Measurements from ENCODE around the gene PLEKHN1.
"Not testable (repeated sequence)": the region's sequence is repeated elsewhere in the genome, so short reads cannot be mapped to it uniquely, and the experiment has no call there.

The PLEKHN1 gene

GRCh38 chr1:942864-943533, 23.3 kb upstream of the PLEKHN1 start:
- DNase-seq = no peak

GRCh38 chr1:943545-944340, 22.5 kb upstream of the PLEKHN1 start:
- no peak for DNase-seq

- DNase-seq = no peak
Observed at GRCh38 chr1:944341-945325, 21.6 kb upstream of the PLEKHN1 start.

GRCh38 chr1:945688-946556, 20.4 kb upstream of the PLEKHN1 start:
- DNase-seq = no peak

- not testable (repeated sequence) for DNase-seq
Observed at GRCh38 chr1:946811-947210, 19.5 kb upstream of the PLEKHN1 start.

- no peak for DNase-seq
Observed at GRCh38 chr1:947958-948357, 18.3 kb upstream of the PLEKHN1 start.

- DNase-seq = no peak
Observed at GRCh38 chr1:950268-950667, 16.0 kb upstream of the PLEKHN1 start.

GRCh38 chr1:950881-951280, 15.4 kb upstream of the PLEKHN1 start:
- DNase-seq = no peak

- DNase-seq = no peak
Observed at GRCh38 chr1:951364-951763, 14.9 kb upstream of the PLEKHN1 start.

GRCh38 chr1:952201-952600, 14.1 kb upstream of the PLEKHN1 start:
- no peak for DNase-seq

GRCh38 chr1:952603-953002, 13.7 kb upstream of the PLEKHN1 start:
- no peak for DNase-seq

GRCh38 chr1:953524-954320, 12.6 kb upstream of the PLEKHN1 start:
- no peak for DNase-seq

GRCh38 chr1:954927-955326, 11.4 kb upstream of the PLEKHN1 start:
- no peak for DNase-seq

GRCh38 chr1:955474-955873, 10.8 kb upstream of the PLEKHN1 start:
- DNase-seq = no peak

- DNase-seq = no peak
Observed at GRCh38 chr1:956636-957035, 9.6 kb upstream of the PLEKHN1 start.

GRCh38 chr1:958823-959730, 7.2 kb upstream of the PLEKHN1 start, which contains the start of gene NOC2L:
NOC2L (minus strand) TSS chr1:959256; CDS start chr1:959240, 16 bp downstream.
- DNase-seq = peak; percentile 97

GRCh38 chr1:959731-960362, 6.4 kb upstream of the PLEKHN1 start:
- DNase-seq = no peak

- peak; percentile 81 for DNase-seq
Observed at GRCh38 chr1:960363-961131, 5.7 kb upstream of the PLEKHN1 start, which contains the start of gene KLHL17. KLHL17 (plus strand) TSS chr1:960584; CDS start chr1:960694, 110 bp downstream.

Data from activated CD8-positive, alpha-beta memory T cell treated with anti-CD3 and anti-CD28 coated beads, Interleukin-2, amount 50 U/mL, for 4 hours (primary cell).